ENCODE data around the gene LRP8.

LRP8 gene

GRCh38 chr1:53371121-53371666 is 43.3 kb upstream of the LRP8 start:
- H3K27me3 ChIP-seq (ENCODE audit: insufficient read depth, low read length), result no peaks in the 10 kb centered on the region
- no peak overlapping the region for H3K14ac ChIP-seq (ENCODE audit: low read length)
- no peak overlapping the region for H3K27ac ChIP-seq (ENCODE audit: low read depth, low read length)
- no peak overlapping the region for H4K12ac ChIP-seq (ENCODE audit: low read depth, low read length)
- no CpG with 5 or more reads among the region's 15 CpGs for WGBS (ENCODE audit: extremely low coverage, insufficient coverage, insufficient read length)
- H4K91ac ChIP-seq (ENCODE audit: low read depth, low read length), result no peak overlapping the region
- no peak overlapping the region for H3K23ac ChIP-seq (ENCODE audit: low read length)
- H3K9me3 ChIP-seq (ENCODE audit: insufficient read depth, low read depth, low read length), result peaks cover 3% of the 10 kb centered on the region
- no peak overlapping the region for H3K4me3 ChIP-seq (ENCODE audit: low read depth, low read length)
- H3K79me2 ChIP-seq (ENCODE audit: control insufficient read depth, insufficient read depth, low read length, poor library complexity), result no peaks in the 10 kb centered on the region
- H2BK120ac ChIP-seq (ENCODE audit: insufficient read depth, low read length, poor library complexity), result no peak overlapping the region
- no peak for DNase-seq
- no peak overlapping the region for H3K4ac ChIP-seq (ENCODE audit: low read depth, low read length)
- no peaks in the 10 kb centered on the region for H3K36me3 ChIP-seq (ENCODE audit: control insufficient read depth in 1 of 2, insufficient read depth in 2 of 2, low read length in 2 of 2)
- no peak overlapping the region for H2BK12ac ChIP-seq (ENCODE audit: low read length)
- no peak overlapping the region for H2AK5ac ChIP-seq (ENCODE audit: low read length)
- no peak overlapping the region for H2AFZ ChIP-seq (ENCODE audit: insufficient read depth, low read length, poor library complexity)
- H3K9ac ChIP-seq (ENCODE audit: low read length), result no peak overlapping the region
- no peak overlapping the region for H3K4me2 ChIP-seq (ENCODE audit: low read length)
- no peaks in the 10 kb centered on the region for H3K79me1 ChIP-seq (ENCODE audit: low read length)
- H3K18ac ChIP-seq (ENCODE audit: low read length), result no peak overlapping the region
- H2BK5ac ChIP-seq (ENCODE audit: low read depth, low read length, poor library complexity), result no peak overlapping the region
- no peak overlapping the region for H4K8ac ChIP-seq (ENCODE audit: low read depth, low read length)
- H3K4me1 ChIP-seq (ENCODE audit: control insufficient read depth in 1 of 2, insufficient read depth in 2 of 2, low read length in 2 of 2), result peaks cover 0 to 4% of the 10 kb centered on the region in 2 experiments

- WGBS (ENCODE audit: extremely low coverage, insufficient coverage, insufficient read length), result no CpG with 5 or more reads among the region's 9 CpGs
Observed at GRCh38 chr1:53370369-53370961, 42.6 kb upstream of the LRP8 start.

GRCh38 chr1:53369761-53370160 is 41.9 kb upstream of the LRP8 start:
- H3K79me1 ChIP-seq (ENCODE audit: low read length), result no peaks in the 10 kb centered on the region
- no peaks in the 10 kb centered on the region for H3K27me3 ChIP-seq (ENCODE audit: insufficient read depth, low read length)
- H3K4me3 ChIP-seq (ENCODE audit: low read depth, low read length), result no peak overlapping the region
- H3K18ac ChIP-seq (ENCODE audit: low read length), result no peak overlapping the region
- H3K79me2 ChIP-seq (ENCODE audit: control insufficient read depth, insufficient read depth, low read length, poor library complexity), result no peaks in the 10 kb centered on the region
- H2BK12ac ChIP-seq (ENCODE audit: low read length), result no peak overlapping the region
- WGBS (ENCODE audit: extremely low coverage, insufficient coverage, insufficient read length), result no CpG with 5 or more reads among the region's 2 CpGs
- no peaks in the 10 kb centered on the region for H3K36me3 ChIP-seq (ENCODE audit: control insufficient read depth in 1 of 2, insufficient read depth in 2 of 2, low read length in 2 of 2)
- H3K9ac ChIP-seq (ENCODE audit: low read length), result no peak overlapping the region
- no peak overlapping the region for H2BK5ac ChIP-seq (ENCODE audit: low read depth, low read length, poor library complexity)
- no peak overlapping the region for H2BK120ac ChIP-seq (ENCODE audit: insufficient read depth, low read length, poor library complexity)
- H4K91ac ChIP-seq (ENCODE audit: low read depth, low read length), result no peak overlapping the region
- peaks cover 0 to 4% of the 10 kb centered on the region in 2 experiments for H3K4me1 ChIP-seq (ENCODE audit: control insufficient read depth in 1 of 2, insufficient read depth in 2 of 2, low read length in 2 of 2)
- peaks cover 3% of the 10 kb centered on the region for H3K9me3 ChIP-seq (ENCODE audit: insufficient read depth, low read depth, low read length)
- no peak overlapping the region for H4K12ac ChIP-seq (ENCODE audit: low read depth, low read length)
- no peak overlapping the region for H3K23ac ChIP-seq (ENCODE audit: low read length)
- H3K14ac ChIP-seq (ENCODE audit: low read length), result no peak overlapping the region
- H3K27ac ChIP-seq (ENCODE audit: low read depth, low read length), result no peak overlapping the region
- DNase-seq, result no peak
- H2AFZ ChIP-seq (ENCODE audit: insufficient read depth, low read length, poor library complexity), result no peak overlapping the region
- H3K4me2 ChIP-seq (ENCODE audit: low read length), result no peak overlapping the region
- H3K4ac ChIP-seq (ENCODE audit: low read depth, low read length), result no peak overlapping the region
- H4K8ac ChIP-seq (ENCODE audit: low read depth, low read length), result no peak overlapping the region
- H2AK5ac ChIP-seq (ENCODE audit: low read length), result no peak overlapping the region

More at GRCh38 chr1:53370369-53370961, 42.6 kb upstream of the LRP8 start:
- DNase-seq, result no peak
- no peaks in the 10 kb centered on the region for H3K79me1 ChIP-seq (ENCODE audit: low read length)
- H3K4me3 ChIP-seq (ENCODE audit: low read depth, low read length), result no peak overlapping the region
- no peak overlapping the region for H3K14ac ChIP-seq (ENCODE audit: low read length)
- no peak overlapping the region for H3K4me2 ChIP-seq (ENCODE audit: low read length)
- no peak overlapping the region for H2BK120ac ChIP-seq (ENCODE audit: insufficient read depth, low read length, poor library complexity)
- no peak overlapping the region for H3K23ac ChIP-seq (ENCODE audit: low read length)
- no peak overlapping the region for H3K18ac ChIP-seq (ENCODE audit: low read length)
- no peak overlapping the region for H2AFZ ChIP-seq (ENCODE audit: insufficient read depth, low read length, poor library complexity)
- H3K27ac ChIP-seq (ENCODE audit: low read depth, low read length), result no peak overlapping the region
- peaks cover 3% of the 10 kb centered on the region for H3K9me3 ChIP-seq (ENCODE audit: insufficient read depth, low read depth, low read length)
- no peak overlapping the region for H4K12ac ChIP-seq (ENCODE audit: low read depth, low read length)
- H3K36me3 ChIP-seq (ENCODE audit: control insufficient read depth in 1 of 2, insufficient read depth in 2 of 2, low read length in 2 of 2), result no peaks in the 10 kb centered on the region
- H4K8ac ChIP-seq (ENCODE audit: low read depth, low read length), result no peak overlapping the region
- no peak overlapping the region for H2BK5ac ChIP-seq (ENCODE audit: low read depth, low read length, poor library complexity)
- H3K4ac ChIP-seq (ENCODE audit: low read depth, low read length), result no peak overlapping the region
- H2BK12ac ChIP-seq (ENCODE audit: low read length), result no peak overlapping the region
- no peaks in the 10 kb centered on the region for H3K79me2 ChIP-seq (ENCODE audit: control insufficient read depth, insufficient read depth, low read length, poor library complexity)
- H2AK5ac ChIP-seq (ENCODE audit: low read length), result no peak overlapping the region
- H3K27me3 ChIP-seq (ENCODE audit: insufficient read depth, low read length), result no peaks in the 10 kb centered on the region
- H3K9ac ChIP-seq (ENCODE audit: low read length), result no peak overlapping the region
- H3K4me1 ChIP-seq (ENCODE audit: control insufficient read depth in 1 of 2, insufficient read depth in 2 of 2, low read length in 2 of 2), result peaks cover 0 to 4% of the 10 kb centered on the region in 2 experiments
- H4K91ac ChIP-seq (ENCODE audit: low read depth, low read length), result no peak overlapping the region

GRCh38 chr1:53369034-53369750 is 41.3 kb upstream of the LRP8 start:
- Histone ChIP-seq H3K27me3 (ENCODE audit: insufficient read depth, low read length) (no peaks in the 10 kb centered on the region), H4K8ac (ENCODE audit: low read depth, low read length) (no peak overlapping the region), H3K36me3 (ENCODE audit: control insufficient read depth in 1 of 2, insufficient read depth in 2 of 2, low read length in 2 of 2) (no peaks in the 10 kb centered on the region), H3K14ac (ENCODE audit: low read length) (no peak overlapping the region), H3K9ac (ENCODE audit: low read length) (no peak overlapping the region), H2AFZ (ENCODE audit: insufficient read depth, low read length, poor library complexity) (no peak overlapping the region), H3K9me3 (ENCODE audit: insufficient read depth, low read depth, low read length) (peaks cover 3% of the 10 kb centered on the region), H3K79me2 (ENCODE audit: control insufficient read depth, insufficient read depth, low read length, poor library complexity) (no peaks in the 10 kb centered on the region), H3K79me1 (ENCODE audit: low read length) (no peaks in the 10 kb centered on the region), H2AK5ac (ENCODE audit: low read length) (no peak overlapping the region), H4K12ac (ENCODE audit: low read depth, low read length) (no peak overlapping the region), H3K4me3 (ENCODE audit: low read depth, low read length) (no peak overlapping the region), H3K4me2 (ENCODE audit: low read length) (no peak overlapping the region), H4K91ac (ENCODE audit: low read depth, low read length) (no peak overlapping the region), H2BK5ac (ENCODE audit: low read depth, low read length, poor library complexity) (no peak overlapping the region), H3K27ac (ENCODE audit: low read depth, low read length) (no peak overlapping the region), H2BK120ac (ENCODE audit: insufficient read depth, low read length, poor library complexity) (no peak overlapping the region), H3K4ac (ENCODE audit: low read depth, low read length) (no peak overlapping the region), H3K4me1 (ENCODE audit: control insufficient read depth in 1 of 2, insufficient read depth in 2 of 2, low read length in 2 of 2) (peaks cover 0 to 4% of the 10 kb centered on the region in 2 experiments), H3K23ac (ENCODE audit: low read length) (no peak overlapping the region), H3K18ac (ENCODE audit: low read length) (no peak overlapping the region), H2BK12ac (ENCODE audit: low read length) (no peak overlapping the region)
- no CpG with 5 or more reads among the region's 11 CpGs for WGBS (ENCODE audit: extremely low coverage, insufficient coverage, insufficient read length)
- DNase-seq, result peak in 1 of 2 donors; percentile 8
